CD4-positive, alpha-beta T cell treated with Interleukin-2 at 100 ng/mL for 4 hours (primary cell): Measurements from ENCODE around the gene BACH2.
"Not testable (repeated sequence)": the region's sequence is repeated elsewhere in the genome, so short reads cannot be mapped to it uniquely, and the experiment has no call there.

Experiments used
- DNase-seq: peaks from one replicate; pipeline ENCODE4 v3.0.0-alpha.2; 2020; ENCODE audit warnings: low spot score

Gene BACH2

GRCh38 chr6:89890845-89891528 is 405.7 kb downstream of the BACH2 start:
- not testable (repeated sequence) for DNase-seq

GRCh38 chr6:89888871-89889270 is 407.8 kb downstream of the BACH2 start:
- DNase-seq = no peak

- no peak for DNase-seq
These were observed 408.5 kb downstream of the BACH2 start for GRCh38 chr6:89888138-89888514.

- DNase-seq = no peak
These were observed 409.0 kb downstream of the BACH2 start for GRCh38 chr6:89887452-89888137.

GRCh38 chr6:89886378-89887120 is 410.1 kb downstream of the BACH2 start:
- no peak for DNase-seq
